Neuronal stem cell (in vitro differentiated cells): ENCODE data around the gene KLHL1.

Source experiments
- DNase-seq: peaks from one replicate; pipeline ENCODE4 v3.0.0-alpha.2; 2013; ENCODE audit warnings: low spot score
- H2AFZ ChIP-seq: one replicate; pipeline ENCODE4 v1.6.1; 2013; ENCODE audit warnings: mild to moderate bottlenecking, low read length, inconsistent platforms
- H2AK5ac ChIP-seq: 2 replicates; pipeline ENCODE4 v1.6.1; 2013; ENCODE audit warnings: low read depth, mild to moderate bottlenecking, inconsistent platforms, low read length, moderate library complexity, mixed read lengths
- H2BK120ac ChIP-seq: 2 replicates; pipeline ENCODE4 v1.6.1; 2013; ENCODE audit warnings: low read depth, mild to moderate bottlenecking, inconsistent platforms, low read length, moderate library complexity, mixed read lengths
- H2BK12ac ChIP-seq: one replicate; pipeline ENCODE4 v1.6.1; 2013; ENCODE audit warnings: low read length, inconsistent platforms
- H2BK15ac ChIP-seq: 2 replicates; pipeline ENCODE4 v1.6.1; 2013; ENCODE audit warnings: mild to moderate bottlenecking, low read length, inconsistent platforms, mixed read lengths
- H2BK5ac ChIP-seq: one replicate; pipeline ENCODE4 v1.6.1; 2013; ENCODE audit warnings: inconsistent platforms, mild to moderate bottlenecking, low read length, moderate library complexity
- H3K14ac ChIP-seq: one replicate; pipeline ENCODE4 v1.6.1; 2013; ENCODE audit warnings: low read length, inconsistent platforms
- H3K18ac ChIP-seq: 2 replicates; pipeline ENCODE4 v1.6.1; 2013; ENCODE audit warnings: low read length, inconsistent platforms
- H3K23ac ChIP-seq: 2 replicates; pipeline ENCODE4 v1.6.1; 2013; ENCODE audit warnings: low read depth, mild to moderate bottlenecking, mixed read lengths, low read length, inconsistent platforms; ENCODE audit not compliant: poor library complexity
- H3K27ac ChIP-seq: replicated peaks from 3 replicates; pipeline ENCODE4 v1.5.1; 2013; ENCODE audit warnings: low read length, inconsistent platforms
- H3K27me3 ChIP-seq, 3 experiments: 2 replicates each; pipeline ENCODE4 v1.6.1; 2013; ENCODE audit warnings: low read length in 3 of 3, mild to moderate bottlenecking in 2 of 3, inconsistent platforms in 1 of 3, low read depth in 1 of 3, mixed read lengths in 1 of 3, moderate library complexity in 1 of 3; ENCODE audit not compliant: control insufficient read depth in 3 of 3, insufficient read depth in 3 of 3
- H3K36me3 ChIP-seq, 2 donors: replicated peaks in 1 of 2; 2 replicates each; pipeline ENCODE4 v1.6.1; 2013; ENCODE audit warnings: low read length in 2 of 2; ENCODE audit not compliant: control insufficient read depth in 2 of 2, insufficient read depth in 2 of 2
- H3K4ac ChIP-seq: 2 replicates; pipeline ENCODE4 v1.6.1; 2013; ENCODE audit warnings: inconsistent platforms, mild to moderate bottlenecking, low read length, moderate library complexity
- H3K4me1 ChIP-seq, 2 donors: 1 replicate in 1 of 2; 2 replicates in 1 of 2; pipeline ENCODE4 v1.6.1; 2013; ENCODE audit warnings: low read length in 2 of 2, low read depth in 1 of 2; ENCODE audit not compliant: control insufficient read depth in 2 of 2, insufficient read depth in 1 of 2
- H3K4me2 ChIP-seq: one replicate; pipeline ENCODE4 v1.6.1; 2013; ENCODE audit warnings: mild to moderate bottlenecking, low read length, inconsistent platforms; ENCODE audit not compliant: insufficient read depth, poor library complexity, severe bottlenecking
- H3K4me3 ChIP-seq, 2 donors: 2 replicates each; pipeline ENCODE4 v1.5.1; 2013; ENCODE audit warnings: low read length in 2 of 2, mild to moderate bottlenecking in 2 of 2, inconsistent platforms in 1 of 2, moderate library complexity in 1 of 2
- H3K79me1 ChIP-seq: one replicate; pipeline ENCODE4 v1.6.1; 2013; ENCODE audit warnings: low read depth, mild to moderate bottlenecking, inconsistent platforms, low read length, moderate library complexity
- H3K9ac ChIP-seq: one replicate; pipeline ENCODE4 v1.6.1; 2013; ENCODE audit warnings: mild to moderate bottlenecking, low read depth, low read length, inconsistent platforms; ENCODE audit not compliant: poor library complexity
- H3K9me3 ChIP-seq, 2 donors: replicated peaks in 1 of 2; 2 replicates each; pipeline versions ENCODE3 to v1.6.1; 2013; ENCODE audit warnings: low read length in 2 of 2, mild to moderate bottlenecking in 2 of 2, inconsistent platforms in 1 of 2, low read depth in 1 of 2, mixed read lengths in 1 of 2, moderate library complexity in 1 of 2; ENCODE audit not compliant: control insufficient read depth in 2 of 2, insufficient read depth in 1 of 2
- H4K8ac ChIP-seq: one replicate; pipeline ENCODE4 v1.6.1; 2013; ENCODE audit warnings: low read depth, mild to moderate bottlenecking, inconsistent platforms, low read length, moderate library complexity
- H4K91ac ChIP-seq: one replicate; pipeline ENCODE4 v1.6.1; 2013; ENCODE audit warnings: low read length, low read depth, mild to moderate bottlenecking, inconsistent platforms; ENCODE audit not compliant: poor library complexity
- WGBS, 2 donors: extraction: QIAGEN DNeasy Blood & Tissue Kit; methylation state at CpG; one replicate each; pipeline ENCODE4 v1.1.7; 2013; ENCODE audit warnings: missing lambda C conversion rate in 2 of 2, mixed read lengths in 1 of 2; ENCODE audit not compliant: insufficient read length in 2 of 2, insufficient replicate concordance in 1 of 2; ENCODE audit errors: extremely low coverage in 2 of 2; 5-methylcytosine and 5-hydroxymethylcytosine counted together

The KLHL1 gene

DNA sequence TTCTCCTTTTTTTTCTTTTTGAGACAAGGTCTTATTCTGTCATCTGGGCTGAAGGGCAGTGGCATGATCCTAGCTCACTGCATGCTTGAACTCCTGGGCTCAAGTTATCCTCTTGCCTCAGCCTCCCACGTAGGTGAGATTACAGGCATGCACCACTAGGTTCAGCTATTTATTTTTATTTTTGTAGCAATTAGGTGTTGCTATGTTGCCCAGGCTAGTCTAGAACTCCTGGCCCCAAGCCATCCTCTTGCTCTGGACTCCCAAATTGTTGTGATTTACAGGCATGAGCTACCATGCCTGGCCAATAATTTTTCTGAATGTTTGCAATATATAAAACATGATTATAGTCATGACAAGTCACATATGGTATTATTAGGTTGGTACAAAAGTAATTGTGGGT is 161.7 kb downstream of the KLHL1 start:
- Histone ChIP-seq H3K27me3 (no peaks in the 10 kb centered on the region), H4K8ac (no peak overlapping the region), H3K4me3 (no peak overlapping the region), H2BK120ac (no peak overlapping the region), H3K23ac (no peak overlapping the region), H3K36me3 (no peaks in the 10 kb centered on the region), H3K9ac (no peak overlapping the region), H4K91ac (no peak overlapping the region), H3K18ac (no peak overlapping the region), H3K14ac (no peak overlapping the region), H3K4me1 (no peaks in the 10 kb centered on the region), H3K27ac (no peak overlapping the region), H2BK12ac (no peak overlapping the region), H2AK5ac (no peak overlapping the region), H2BK5ac (no peak overlapping the region), H3K9me3 (no peaks in the 10 kb centered on the region), H3K4ac (no peak overlapping the region), H2AFZ (no peak overlapping the region), H3K79me1 (no peaks in the 10 kb centered on the region), H2BK15ac (no peak overlapping the region), H3K4me2 (no peak overlapping the region)
- DNase-seq = no peak
- WGBS, 2 donors = no CpG with 5 or more reads among the region's 1 CpG

DNA sequence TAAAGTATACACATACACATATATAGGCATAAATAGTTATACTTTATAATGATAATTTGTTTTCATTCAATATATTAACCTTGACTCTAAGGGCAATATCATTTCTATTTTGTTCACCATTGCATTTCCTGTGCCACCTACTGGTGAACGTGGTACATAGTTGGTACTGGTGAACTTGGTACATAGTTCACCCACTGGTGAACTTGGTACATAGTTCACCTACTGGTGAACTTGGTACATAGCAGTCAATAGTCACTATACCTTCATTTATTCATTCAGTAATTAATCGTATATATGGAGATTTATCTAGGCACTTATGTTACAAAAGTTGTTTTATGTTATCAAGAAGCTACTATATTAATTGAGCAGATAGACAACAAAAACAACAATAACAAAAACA is 173.2 kb downstream of the KLHL1 start:
- Histone ChIP-seq H2BK5ac (no peak overlapping the region), H2BK120ac (no peak overlapping the region), H3K36me3 (no peaks in the 10 kb centered on the region), H3K23ac (no peak overlapping the region), H3K27me3 (no peaks in the 10 kb centered on the region), H3K27ac (no peak overlapping the region), H3K4me1 (no peaks in the 10 kb centered on the region), H2BK15ac (no peak overlapping the region), H4K8ac (no peak overlapping the region), H3K4me2 (no peak overlapping the region), H3K9me3 (no peaks in the 10 kb centered on the region), H2BK12ac (no peak overlapping the region), H3K14ac (no peak overlapping the region), H3K4me3 (no peak overlapping the region), H3K18ac (no peak overlapping the region), H2AK5ac (no peak overlapping the region), H3K9ac (no peak overlapping the region), H3K4ac (no peak overlapping the region), H4K91ac (no peak overlapping the region), H2AFZ (no peak overlapping the region), H3K79me1 (no peaks in the 10 kb centered on the region)
- DNase-seq = no peak
- WGBS, 2 donors = no CpG with 5 or more reads among the region's 2 CpGs

DNA sequence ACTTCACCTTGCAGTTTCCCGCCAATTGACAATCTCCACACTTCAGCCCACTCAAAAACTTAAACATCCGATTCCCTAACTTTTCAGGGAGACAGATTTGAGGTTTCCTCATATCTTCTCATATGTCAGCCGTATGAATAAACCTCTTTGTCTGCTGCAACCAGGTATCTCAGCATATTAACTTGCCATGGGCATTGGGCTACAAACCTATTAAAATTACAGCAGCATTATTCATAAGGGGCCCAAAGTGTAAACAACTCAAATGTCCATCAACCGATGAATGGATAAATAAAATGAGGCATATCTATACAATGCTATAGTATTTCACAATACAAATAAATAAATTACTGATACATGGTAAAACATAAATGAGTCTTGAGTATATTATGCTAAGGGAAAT is 180.0 kb downstream of the KLHL1 start:
- H3K79me1 ChIP-seq = no peaks in the 10 kb centered on the region
- no CpG with 5 or more reads among the region's 4 CpGs for WGBS, 2 donors
- H4K8ac ChIP-seq = no peak overlapping the region
- no peaks in the 10 kb centered on the region for H3K4me1 ChIP-seq
- DNase-seq = no peak
- no peak overlapping the region for H4K91ac ChIP-seq
- no peak overlapping the region for H2BK120ac ChIP-seq
- no peak overlapping the region for H2BK15ac ChIP-seq
- no peak overlapping the region for H3K27ac ChIP-seq
- no peak overlapping the region for H2AK5ac ChIP-seq
- no peak overlapping the region for H3K4me3 ChIP-seq
- H3K9me3 ChIP-seq = no peaks in the 10 kb centered on the region
- no peak overlapping the region for H3K18ac ChIP-seq
- no peaks in the 10 kb centered on the region for H3K27me3 ChIP-seq
- no peak overlapping the region for H3K14ac ChIP-seq
- H3K4ac ChIP-seq = no peak overlapping the region
- H3K4me2 ChIP-seq = no peak overlapping the region
- no peak overlapping the region for H2AFZ ChIP-seq
- no peak overlapping the region for H3K23ac ChIP-seq
- no peak overlapping the region for H2BK5ac ChIP-seq
- H3K36me3 ChIP-seq = no peaks in the 10 kb centered on the region
- H3K9ac ChIP-seq = no peak overlapping the region
- no peak overlapping the region for H2BK12ac ChIP-seq

DNA sequence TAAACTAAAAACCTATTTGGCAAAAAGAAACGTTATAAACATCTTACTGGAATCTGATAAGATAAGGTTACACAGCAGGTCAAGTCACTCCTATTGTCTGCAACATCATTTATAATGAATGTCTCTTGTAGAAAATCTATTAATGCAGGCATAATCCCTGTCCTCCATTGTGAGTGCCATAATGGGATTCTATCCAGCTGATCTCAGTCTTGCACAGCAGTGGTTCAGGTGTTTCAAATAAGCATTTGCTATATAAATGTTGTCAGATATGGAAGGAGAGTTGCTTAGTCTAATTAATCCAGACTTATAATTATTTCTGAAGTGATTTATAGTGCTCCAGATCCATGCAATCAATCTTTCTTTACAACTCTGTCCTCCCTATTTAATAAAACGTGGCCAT is 187.1 kb downstream of the KLHL1 start:
- Histone ChIP-seq H2BK12ac (no peak overlapping the region), H3K4me1 (no peaks in the 10 kb centered on the region), H2BK5ac (no peak overlapping the region), H2AFZ (no peak overlapping the region), H3K79me1 (no peaks in the 10 kb centered on the region), H3K9me3 (no peaks in the 10 kb centered on the region), H3K18ac (no peak overlapping the region), H3K9ac (no peak overlapping the region), H2BK15ac (no peak overlapping the region), H3K36me3 (no peaks in the 10 kb centered on the region), H3K4ac (no peak overlapping the region), H3K4me2 (no peak overlapping the region), H2AK5ac (no peak overlapping the region), H3K27me3 (no peaks in the 10 kb centered on the region), H3K27ac (no peak overlapping the region), H3K4me3 (no peak overlapping the region), H3K14ac (no peak overlapping the region), H4K8ac (no peak overlapping the region), H3K23ac (no peak overlapping the region), H4K91ac (no peak overlapping the region), H2BK120ac (no peak overlapping the region)
- no peak for DNase-seq
- WGBS, 2 donors = no CpG with 5 or more reads among the region's 2 CpGs
